Hypothalamus (tissue), 51 donors: ENCODE data around the gene FZD2.
"Not testable (repeated sequence)": the region's sequence is repeated elsewhere in the genome, so short reads cannot be mapped to it uniquely, and the experiment has no call there.

Experiments
- DNase-seq, 51 donors: peaks; one replicate each; lab custom pipeline; 2025; lab: John Stamatoyannopoulos, UW

Gene FZD2

DNA sequence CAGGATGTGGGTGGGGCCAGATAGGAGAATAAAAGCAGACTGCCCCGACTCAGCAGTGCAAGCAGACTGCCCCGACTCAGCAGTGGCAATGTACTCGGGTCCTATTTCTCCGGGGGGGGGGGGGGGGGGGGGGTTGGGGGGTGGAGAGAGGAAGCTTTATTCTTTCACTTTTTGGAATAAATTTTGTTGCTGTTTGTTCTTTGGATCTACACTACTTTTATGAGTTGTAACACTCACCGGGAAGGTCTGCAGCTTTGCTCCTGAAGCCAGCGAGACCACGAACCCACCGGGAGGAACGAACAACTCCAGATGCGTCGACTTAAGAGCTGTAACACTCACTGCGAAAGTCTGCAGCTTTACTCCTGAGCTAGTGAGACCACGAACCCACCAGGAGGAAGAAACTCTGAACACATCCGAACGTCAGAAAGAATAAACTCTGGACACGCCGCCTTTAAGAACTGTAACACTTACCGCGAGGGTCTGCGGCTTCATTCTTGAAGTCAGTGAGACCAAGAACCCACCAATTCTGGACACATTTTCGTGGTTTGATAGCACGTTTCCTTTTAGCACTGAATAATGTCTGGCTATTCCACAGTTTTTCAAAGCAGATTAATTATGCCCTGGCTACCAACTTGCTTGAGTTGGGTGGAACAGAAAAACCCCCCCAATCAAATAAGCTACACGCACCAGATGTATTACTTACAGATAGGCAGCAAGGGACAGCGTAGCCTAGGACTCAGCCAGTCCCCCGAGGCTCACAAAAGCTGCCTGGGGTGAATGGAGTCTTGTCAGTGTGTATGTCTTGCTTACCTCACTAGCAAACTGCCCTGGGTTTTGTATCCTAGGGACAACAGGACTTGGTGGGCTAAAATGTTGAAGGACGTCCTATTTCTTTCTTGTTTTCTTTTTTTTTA, 11.9 kb downstream of the FZD2 start:
- DNase-seq: peak in 5 of 51 donors; percentile 5 to 15 (median 9)

DNA sequence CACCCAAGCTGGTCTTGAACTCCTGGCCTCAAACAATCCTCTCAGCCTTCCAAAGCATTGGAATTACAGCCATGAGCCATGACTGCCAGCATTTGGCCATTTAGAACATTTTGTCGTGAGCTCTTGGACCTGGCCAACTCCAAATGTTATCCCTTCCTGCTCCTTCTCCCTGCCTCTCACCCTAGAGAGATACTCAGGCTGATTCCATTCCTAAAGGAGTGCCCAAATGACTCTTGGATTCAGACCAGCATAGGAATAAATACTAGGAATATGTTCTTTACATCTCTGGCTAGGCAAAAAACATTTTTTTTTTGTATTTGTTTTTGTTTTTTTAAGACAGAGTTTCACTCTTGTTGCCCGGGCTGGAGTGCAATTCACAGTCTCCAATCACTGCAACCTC, 15.5 kb downstream of the FZD2 start:
- DNase-seq: no peak

DNA sequence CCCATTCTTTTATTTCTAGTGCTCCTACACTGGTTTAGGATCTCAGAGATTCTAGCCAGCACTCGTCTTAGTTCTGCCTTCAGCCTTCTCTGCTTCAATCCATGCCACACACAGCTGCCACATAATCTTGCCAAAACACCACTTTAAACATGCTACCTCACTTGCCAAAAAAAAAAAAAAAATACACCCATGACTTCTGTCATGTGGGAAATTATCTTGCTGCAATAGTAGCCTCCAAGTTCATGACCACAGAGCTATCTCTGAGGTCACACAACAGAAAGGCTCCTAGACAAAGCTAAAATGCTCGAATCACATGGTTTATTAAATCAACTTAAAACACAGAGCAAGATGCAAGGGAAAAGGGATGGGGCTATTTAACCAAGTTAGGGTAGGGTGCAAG, 18.1 kb downstream of the FZD2 start:
- no peak for DNase-seq

DNA sequence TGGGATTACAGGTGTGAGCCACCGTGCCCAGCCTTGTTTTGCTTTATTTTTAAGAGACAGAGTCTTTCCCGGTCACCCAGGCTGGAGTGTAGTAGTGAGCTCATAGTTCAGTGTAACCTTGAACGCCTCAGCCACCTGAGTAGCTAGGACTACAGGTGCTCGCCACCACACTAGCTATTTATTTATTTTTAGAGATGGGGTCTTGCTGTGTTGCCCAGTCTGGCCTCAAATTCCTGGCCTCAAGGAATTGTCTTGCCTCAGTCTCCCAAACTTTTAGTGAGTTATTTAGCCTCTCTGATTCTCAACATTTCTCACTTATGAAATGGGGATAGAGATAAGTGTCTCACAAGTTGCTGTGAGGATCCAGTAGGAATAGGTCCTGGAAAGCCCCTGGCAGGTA, 21.7 kb downstream of the FZD2 start:
- DNase-seq: no peak

DNA sequence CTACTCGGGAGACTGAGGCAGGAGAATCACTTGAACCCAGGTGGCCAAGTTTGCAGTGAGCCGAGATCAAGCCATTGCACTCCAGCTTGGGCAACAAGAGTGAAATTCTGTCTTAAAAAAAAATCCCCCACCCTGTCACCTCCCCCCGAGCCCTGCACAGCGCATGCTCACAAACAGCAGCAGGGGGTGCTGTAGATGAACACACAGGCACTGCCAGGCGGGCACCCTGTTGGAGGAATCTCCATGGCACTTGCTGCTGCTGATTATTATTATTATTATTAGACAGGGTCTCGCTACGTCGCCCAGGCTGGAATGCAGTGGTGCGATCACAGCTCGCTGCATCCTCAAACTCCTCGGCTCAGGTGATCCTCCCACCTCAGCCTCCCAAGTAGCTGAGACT, 24.6 kb downstream of the FZD2 start:
- no peak for DNase-seq

DNA sequence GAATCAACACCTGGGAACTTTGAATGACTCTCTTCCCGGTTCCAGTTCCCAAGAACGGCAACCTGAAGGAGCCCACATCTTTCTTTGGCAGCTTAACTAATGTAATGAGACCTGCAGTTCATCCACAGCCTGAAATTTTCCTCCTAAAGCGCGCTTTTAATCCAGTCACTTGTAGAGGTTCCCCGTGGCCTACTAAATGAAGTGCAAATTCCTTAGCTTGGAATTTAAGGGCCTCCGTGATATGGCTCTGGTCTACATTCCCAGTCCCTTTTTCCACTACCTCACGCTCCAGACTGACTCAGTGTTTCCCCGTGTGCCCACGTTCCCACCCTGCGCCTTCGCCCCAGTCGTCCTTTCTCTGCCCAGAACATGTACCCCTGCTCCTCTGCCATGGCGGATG, 27.2 kb downstream of the FZD2 start:
- no peak for DNase-seq

DNA sequence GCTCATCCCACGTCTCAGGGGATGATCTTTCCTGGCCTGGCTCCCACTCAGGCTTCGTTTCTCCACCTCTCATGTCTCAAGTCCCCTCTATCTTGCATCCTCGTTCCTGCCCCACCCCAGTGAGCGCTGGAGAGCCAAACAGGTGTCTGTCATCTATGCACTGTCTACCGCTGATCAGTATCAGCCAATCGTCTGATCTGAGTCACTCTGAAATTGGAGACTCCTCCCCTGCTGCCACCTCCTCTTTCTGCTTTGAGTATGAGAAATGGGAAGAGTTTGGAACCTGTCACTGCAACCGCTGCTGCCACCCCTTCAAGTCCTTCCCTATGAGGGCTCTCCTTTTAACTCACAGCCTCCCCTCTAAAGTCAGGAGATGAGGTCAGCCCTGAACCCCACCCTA, 28.0 kb downstream of the FZD2 start:
- DNase-seq: no peak

DNA sequence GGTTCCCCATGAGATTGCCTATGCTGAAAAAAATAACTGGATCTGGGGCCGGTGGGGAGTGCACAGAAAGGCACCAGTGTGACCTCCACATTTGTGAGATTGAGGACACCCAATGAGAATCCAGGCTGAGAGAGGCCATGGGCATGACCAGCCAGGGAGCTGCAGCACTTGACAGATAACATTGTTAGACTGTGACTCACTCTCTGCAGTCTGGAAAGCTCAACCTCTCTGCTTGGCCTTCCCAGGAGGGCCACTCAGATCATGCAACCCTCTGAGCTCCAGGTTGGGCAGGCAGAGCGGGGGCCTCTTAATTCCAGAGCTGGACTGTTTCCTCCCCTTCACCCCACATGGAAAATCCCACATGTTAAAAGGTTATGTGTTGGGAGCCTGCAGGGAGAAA, 30.1 kb downstream of the FZD2 start:
- no peak for DNase-seq

DNA sequence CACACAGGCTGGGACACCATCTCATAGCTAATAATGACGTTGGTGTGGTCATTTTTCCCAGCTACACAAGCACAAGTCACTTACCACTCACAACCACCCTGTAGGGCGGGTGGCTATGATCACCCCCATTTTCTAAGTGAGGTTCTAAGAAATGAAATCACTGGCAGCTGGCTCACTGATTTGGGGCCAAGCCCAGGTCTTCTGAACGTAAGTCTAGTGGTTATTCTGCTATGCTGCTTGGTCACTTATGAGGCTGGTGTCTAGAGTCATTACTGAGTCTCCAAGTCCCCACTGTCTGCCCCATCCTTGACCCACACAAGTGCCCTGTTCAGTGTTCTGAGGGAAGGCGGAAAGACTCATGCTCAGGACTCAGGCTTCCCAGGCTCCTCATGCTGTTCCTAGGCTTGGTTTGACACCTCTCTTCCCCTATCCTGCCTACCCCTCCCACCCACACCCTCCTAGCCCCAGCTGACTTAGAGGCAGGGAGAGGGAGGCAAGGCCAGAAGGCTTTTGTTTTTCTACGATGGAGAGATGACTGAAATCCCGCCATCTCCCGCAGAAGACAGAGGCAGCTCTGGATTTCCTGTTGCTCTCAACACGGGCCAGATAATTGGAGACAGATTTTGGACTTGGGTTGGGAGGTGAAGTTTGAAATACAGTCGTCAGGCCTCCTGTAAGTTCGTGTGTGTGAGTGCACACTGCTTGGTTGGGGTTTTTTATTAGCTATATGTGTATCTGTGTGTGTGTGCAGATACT, 32.2 kb downstream of the FZD2 start:
- no peak for DNase-seq

DNA sequence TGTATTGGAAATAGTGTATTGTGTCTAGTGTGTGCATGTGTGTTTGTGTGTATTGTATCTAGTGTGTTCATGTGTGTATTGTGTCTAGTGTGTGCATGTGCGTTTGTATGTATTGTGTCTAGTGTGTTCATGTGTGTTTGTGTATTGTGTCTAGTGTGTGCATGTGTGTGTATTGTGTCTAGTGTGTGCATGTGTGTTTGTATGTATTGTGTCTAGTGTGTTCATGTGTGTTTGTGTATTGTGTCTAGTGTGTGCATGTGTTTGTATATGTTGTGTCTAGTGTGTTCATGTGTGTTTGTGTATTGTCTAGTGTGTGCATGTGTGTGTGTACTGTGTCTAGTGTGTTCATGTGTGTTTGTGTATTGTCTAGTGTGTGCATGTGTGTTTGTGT, 32.8 kb downstream of the FZD2 start:
- not testable (repeated sequence) for DNase-seq

DNA sequence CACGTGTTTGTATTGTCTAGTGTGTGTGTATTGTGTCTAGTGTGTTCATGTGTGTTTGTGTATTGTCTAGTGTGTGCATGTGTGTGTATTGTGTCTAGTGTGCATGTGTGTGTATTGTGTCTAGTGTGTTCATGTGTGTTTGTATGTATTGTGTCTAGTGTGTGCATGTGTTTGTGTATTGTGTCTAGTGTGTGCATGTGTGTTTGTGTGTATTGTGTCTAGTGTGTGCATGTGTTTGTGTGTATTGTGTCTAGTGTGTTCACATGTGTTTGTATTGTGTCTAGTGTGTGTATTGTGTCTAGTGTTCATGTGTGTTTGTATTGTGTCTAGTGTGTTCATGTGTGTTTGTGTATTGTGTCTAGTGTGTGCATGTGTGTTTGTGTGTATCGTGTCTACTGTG, 33.5 kb downstream of the FZD2 start:
- DNase-seq: not testable (repeated sequence)

DNA sequence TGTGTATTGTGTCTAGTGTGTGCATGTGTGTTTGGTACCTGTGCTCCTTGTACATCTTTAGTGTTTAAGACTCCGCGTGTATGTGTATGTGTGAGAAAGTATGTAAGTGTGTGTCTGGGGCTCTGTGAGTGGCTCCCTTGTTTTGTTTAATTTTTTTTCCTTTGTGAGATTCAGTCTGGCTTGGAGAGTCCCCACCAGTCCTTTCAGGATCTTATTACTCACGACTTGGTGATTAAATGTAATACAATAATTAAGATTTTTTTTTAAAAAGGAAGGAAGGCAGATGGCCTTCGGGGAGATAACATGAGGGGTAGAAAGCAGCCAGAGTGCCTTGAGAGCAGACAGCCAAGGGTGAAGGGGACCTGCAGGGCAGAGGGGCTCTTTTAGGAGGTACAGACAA, 33.9 kb downstream of the FZD2 start:
- DNase-seq: no peak

DNA sequence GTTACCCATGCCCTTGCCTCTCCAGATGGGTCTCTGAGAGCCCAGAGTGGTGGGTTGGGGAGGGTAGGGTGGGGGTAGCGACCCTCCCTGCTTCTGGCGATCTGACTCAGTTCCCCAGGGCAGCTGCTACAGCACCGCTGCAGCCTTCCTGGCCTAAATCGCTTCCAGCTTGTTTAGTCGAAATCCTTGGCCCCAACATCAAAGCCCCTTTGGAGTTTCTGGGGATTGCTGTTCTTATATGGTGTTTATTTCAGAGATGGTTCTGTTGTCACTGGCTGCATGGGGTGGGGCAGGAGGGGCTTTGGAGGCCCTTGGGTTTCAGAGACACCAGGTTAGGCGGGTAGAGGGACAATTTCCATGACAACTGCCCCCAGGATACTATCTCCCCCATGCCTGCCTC, 35.9 kb downstream of the FZD2 start:
- no peak for DNase-seq

DNA sequence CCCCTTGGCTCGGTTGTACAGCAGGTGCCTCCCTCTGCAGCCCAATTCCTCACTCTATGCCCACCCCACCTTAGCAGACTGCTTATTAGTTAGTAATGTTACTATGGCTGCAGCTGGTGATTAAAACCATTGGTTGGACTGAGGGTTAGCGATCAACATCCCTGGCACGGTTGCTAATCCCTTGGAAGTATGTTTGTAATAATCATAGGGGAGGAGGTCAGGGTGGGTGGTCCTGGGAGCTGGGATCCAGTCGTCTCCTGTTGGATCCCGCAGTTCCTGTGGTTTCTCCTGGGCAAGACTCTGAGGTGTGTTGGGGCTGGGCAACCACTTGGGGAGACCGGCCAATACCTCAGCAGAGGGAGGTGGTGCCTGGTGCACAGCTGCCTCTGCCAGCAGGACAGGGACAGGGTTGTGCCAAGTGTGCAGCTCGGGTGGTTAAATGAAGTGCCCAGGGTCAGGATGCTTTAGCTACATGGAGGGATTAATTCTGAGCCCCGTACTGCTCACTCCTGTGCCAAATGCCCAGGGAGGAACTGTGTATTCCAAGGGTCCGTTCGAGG, 38.0 kb downstream of the FZD2 start:
- no peak for DNase-seq

DNA sequence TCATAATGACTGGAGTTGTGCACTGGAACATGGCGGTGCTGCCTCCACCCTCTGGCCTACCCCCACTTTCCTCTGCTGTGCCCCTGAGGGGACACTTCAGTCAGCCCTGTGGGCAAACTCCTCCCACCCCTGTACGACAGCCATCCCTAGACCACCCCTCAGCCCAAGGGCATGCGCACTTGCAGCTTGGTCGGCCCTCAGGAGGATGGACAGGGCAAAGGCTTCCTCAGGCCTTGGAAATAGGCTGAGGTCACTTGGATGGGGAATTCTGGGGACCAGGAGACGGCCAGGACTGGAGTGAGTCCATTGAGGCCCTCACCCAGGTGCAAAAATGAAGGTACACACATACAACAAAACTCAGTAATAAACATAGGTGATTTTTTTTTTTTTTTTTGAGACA, 41.0 kb downstream of the FZD2 start:
- DNase-seq: no peak

DNA sequence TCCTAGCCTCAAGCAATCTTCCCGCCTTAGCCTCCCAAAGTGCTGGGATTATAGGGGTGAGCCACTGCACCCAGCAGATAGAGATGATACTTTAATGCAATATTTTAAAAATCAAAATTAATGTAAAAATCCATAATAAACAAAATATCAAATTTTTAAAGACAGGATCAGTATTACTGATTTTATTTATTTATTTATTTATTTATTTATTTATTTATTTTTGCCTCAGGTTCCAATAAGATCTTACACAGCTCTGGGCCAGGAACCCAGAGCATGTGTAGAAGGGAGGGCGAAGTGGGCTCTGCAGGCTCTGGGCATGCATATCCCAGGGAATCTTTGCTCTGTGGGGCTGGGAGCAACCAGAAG, 41.6 kb downstream of the FZD2 start:
- no peak for DNase-seq

DNA sequence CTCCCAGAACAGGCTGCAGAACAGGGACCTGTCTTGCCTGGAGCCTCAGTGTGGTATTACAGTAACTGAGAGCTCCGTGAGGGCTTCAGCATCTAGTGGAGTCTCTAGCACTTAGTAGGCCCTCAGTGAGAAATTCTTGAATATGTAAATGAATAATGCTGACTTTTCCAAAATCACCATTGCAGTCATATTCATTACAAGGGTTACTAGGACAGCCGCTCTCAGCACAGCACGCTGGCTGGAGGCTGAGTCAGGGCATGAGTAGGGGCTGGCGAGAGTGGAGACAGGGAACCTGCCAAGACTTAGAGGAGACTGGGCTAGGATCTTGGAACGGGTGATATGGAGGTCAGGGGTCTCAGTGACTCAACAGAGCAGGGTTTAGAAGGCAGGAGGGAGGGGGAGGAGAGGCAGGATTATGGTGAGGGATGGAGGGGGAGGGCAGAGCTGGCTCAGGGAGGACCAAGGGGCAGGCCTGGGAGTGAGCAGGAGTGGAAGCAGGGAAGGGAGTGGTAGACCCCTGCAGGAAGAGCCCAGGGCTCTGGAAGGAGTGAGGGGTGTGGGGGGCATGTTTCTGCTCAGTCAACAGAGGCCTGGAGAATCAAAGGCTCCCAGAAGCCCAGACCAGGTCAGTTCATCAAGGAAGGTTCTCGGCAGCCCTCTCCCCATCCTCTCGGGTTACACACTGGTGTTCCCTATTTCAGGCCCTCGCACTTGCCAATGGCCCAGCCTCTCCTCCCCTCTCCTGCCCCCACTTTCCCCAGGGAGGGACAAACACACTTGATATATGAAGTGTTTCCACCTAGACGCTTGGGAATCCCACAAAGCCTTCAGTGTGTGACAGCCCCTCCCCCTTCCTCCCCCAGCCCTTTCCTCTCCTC, 42.3 kb downstream of the FZD2 start:
- DNase-seq: peak in 14 of 51 donors; percentile 0 to 73 (median 12)

DNA sequence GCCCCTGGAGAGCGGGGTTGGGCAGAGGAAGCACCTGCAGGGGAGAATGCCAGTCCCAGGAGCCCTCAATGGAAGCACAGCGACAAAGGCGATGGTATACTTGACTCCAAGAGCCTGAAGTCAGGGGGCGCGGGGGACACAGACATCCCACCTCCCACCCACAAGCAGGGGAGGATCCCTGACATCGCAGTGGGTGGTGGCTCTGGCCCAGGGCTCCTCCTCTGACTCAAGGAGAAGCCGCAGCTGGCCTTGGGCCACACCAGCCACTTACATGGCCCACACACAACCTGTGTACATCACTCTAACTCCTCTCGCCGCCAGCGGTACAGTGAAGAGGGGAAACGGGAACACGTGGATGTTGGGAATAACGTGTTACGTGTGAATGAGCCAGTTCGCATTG, 44.3 kb downstream of the FZD2 start:
- no peak for DNase-seq

DNA sequence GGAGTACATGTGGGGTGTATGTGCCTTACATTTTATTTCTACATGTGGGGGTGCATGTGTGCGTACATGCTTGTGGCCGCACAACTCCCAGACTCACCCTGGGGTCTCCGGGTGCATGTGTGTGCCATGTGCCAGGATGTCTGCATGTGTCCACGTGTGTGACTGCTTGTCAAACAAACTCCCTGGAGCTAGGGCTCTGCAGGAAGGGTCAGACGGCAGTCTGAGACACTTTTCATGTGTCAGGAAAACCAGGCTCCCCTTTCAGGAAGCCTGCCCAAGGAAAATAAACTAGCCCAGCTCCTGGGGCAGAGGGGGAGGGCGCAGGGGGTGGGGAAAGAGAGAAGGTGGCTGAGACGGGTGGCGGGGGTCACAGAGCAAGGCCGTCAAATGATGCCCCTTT, 44.7 kb downstream of the FZD2 start:
- no peak for DNase-seq

DNA sequence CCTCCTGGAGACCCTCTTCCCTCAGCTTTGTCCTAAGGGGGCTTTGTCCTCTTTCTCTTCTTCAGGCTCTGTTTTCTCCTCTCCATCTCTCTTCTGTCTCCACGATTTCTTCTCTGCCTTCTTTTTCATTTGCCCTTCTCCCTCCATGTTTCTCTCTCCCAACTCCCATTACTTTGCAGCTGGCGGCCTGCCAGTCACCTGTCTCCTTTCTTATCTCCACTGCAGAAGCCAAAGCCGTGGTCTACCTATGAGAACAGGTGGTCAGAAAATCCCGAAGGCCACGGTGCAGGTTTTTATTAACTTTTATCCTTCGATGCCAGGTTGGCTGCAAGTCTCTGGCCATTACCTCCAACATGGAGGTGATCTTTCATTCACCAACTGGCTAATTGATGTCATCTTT, 45.1 kb downstream of the FZD2 start:
- no peak for DNase-seq

DNA sequence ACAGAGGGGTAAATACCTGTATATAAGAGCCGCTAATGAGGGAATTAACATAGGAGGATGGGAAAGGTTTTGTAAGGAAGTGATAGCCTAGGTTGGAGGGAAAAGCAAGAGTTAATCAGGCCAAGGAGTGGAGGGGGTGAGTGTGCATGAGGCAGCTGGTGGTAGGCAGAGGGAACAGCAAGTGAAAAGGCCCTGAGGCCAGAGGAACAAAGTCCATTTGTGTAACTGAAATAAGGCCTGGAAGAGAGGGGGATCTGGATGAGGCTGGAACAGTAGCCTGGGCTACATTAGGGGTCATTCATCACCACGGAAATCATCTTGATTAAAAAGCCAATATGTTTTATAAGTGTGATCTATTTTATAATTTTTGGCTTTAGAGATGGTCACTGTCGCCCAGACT, 45.7 kb downstream of the FZD2 start:
- no peak for DNase-seq
